AG08396 (cell line): ENCODE results near the gene SCARB2.

Experiments
- DNase-seq: peaks from one replicate; pipeline ENCODE4 v3.0.0; 2012; ENCODE audit warnings: low spot score, mixed read lengths

Gene SCARB2

DNA sequence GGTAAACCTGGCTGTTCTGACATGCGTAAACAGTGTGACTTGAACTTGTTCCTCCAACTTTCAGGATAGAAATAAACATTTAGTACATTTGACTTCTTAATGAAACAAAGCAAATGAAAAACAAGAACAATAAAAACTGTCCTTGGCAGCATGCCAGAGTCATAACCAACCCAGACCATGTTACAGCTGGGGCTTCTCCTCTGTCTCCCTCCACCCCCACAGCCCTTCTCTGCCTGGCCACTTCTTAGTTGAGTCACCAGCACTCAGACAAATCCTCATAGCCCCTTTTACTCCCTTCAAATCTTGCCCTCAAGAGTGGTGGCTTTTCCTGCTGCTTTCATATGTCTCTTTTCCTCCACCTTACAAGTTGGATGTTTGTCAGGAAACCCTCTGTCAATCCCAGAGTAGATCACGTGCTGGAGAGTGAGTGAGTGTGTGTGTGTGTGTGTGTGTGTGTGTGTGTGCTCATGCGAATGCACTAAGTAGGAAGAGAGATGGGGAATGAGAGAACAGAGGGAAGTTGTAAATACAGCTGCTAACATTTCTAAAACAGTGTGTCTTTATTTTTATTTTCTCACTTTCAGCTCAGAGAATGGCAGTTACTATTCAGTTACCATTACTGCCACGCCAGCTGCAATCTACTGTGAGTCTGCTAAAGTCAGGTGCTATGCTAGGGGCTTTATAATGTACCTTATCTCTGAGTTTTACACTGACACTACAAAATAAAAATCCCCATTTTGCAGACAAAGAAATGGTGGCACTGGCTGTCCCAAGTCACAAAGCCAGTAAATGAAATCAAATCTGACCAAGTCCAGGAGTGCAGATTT lies 15.0 kb downstream of the SCARB2 start:
- peak; percentile 49 for DNase-seq

DNA sequence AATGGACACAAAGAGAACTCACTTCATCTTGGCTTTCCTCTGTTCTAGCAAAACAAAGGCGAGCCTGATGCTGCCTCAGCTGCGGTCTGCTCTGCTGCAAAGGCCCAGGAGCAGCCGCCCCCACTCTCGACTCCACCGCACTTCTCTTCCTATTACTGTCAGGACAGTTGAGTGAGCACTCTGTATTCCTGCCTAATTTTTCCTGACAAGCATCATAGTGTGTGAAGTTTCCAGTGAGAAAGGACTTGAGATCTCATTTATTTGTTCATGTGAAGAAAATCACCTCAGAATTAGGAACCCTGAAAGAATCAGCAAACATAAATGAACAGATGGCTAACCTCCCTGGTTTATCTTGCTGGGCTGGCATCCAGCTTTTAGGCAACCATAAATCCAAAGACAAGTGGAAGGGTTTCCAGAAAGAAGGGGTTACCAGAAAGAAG lies 15.6 kb downstream of the SCARB2 start:
- no peak for DNase-seq

DNA sequence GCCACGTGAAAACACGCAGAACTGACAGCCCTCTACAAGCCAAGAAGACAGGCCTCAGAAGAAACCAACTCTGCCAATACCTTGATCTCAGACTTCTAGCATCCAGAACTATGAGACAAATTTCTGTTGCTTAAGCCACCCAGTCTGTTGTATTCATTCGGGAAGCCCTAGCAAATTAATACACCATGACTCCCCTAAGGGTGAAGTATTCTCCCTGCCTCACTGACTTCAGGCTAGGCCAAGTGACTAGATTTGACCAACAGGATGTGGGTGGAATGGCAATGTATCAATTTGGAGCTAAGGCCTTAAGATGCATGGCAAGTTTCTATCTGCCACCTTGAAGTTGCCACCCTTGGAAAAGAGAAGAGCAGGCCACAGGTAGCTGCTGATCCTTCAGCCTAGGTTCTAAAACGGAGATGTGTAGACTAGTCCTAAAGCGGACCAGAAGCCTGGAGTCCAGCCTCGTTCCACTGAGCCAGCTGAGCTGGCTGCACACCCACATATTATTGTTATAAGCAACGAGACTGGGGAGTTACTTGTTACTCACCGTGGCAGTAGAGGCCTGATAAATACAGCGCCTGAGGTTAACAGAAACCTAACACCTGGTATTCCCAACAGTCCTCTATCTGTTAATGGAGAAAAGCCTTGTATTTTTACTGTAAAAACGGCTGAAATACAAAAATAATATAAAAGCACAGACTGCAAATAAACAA lies 16.4 kb downstream of the SCARB2 start:
- no peak for DNase-seq

DNA sequence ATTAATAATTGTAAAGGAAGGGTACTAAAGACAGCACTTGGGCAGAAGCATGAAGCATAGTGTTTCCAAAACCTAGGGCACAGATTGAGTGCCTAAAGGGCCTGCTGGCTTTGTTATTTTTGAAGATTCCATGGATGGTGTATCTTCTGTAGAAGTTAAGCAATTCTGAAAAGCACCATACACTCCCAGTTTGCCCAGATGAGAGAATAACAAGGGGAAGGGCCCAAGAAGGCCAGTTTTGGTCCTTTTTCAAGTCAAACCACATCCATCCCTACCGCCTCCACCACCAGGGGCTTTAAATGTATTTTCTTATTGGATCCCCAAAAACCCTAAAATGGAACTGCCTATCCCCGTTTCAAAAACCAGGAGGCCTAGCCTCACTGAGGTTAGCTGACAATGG lies 17.2 kb downstream of the SCARB2 start:
- no peak for DNase-seq

DNA sequence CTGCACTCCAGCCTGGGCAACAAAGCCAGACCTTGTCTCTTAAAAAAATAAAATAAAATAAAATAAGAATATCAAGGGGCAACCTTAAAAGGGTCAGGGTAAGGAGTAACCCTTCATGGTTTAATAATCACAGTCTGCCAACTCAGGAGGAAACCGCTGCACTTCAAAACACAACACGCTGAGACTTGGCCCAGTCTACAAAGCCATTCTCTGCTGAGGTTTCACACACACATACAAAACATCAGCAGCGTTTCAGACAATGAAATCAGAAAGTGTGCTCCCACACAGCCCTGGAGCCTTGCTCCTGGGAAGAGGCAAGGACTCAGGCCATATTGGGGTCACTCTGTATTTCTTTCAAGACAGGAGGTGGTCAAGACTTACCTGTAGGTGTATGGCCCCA lies 18.3 kb downstream of the SCARB2 start:
- DNase-seq: no peak

DNA sequence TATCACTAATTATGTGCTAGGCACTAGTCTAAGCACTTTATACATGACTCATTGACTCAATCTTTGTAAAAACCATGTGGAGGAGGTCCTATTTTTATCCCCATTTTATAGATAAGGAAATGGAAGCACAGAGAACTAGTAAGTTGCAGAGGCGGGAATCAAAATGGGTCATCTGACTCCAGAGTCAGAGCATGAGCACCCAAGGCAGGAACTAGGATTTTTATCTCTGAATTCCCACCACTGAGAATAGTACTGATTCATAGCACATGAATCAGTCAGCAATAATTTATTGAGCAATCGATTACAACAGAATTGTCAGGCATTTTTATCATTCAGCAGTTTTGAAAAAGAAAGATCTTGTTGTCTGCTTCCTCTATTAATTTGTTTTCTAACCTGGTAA lies 19.3 kb downstream of the SCARB2 start:
- DNase-seq: peak; percentile 78

DNA sequence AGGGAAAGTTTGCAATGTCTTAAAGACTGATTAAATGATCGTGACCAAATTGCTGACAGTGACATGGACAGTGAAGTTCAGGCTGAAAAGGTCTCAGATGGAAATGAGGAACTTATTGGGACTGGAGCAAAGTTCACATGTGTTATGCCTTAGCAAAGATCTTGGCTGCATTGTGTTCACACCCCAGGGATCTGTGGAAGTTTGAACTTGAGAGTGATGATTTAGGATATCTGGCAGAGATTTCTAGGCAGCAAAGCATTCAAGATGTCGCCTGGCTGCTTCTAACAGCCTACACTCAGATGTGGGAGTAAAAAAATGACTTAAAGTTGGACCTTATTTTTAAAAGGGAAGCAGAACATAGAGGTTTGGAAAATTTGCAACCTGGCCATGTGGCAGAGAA lies 21.4 kb downstream of the SCARB2 start:
- no peak for DNase-seq

DNA sequence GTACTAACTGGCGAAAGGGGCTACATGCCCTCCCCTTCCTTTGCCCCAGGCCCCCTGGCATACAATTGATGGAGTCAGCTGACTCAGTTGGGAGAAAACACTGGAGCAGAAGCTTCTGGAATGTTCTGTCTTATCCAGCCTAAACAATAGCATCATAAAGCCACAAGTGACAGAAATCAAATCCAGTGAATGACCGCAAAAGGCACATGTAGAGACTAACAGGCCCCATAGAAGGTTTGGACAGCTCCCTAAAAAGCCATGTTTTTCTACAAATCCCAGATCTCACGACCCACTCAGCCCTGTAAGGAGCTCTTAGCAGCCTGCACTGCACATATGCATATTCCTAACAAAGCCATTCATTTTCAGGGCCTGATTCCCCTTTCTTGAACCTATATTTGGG lies 25.1 kb downstream of the SCARB2 start:
- DNase-seq: no peak

DNA sequence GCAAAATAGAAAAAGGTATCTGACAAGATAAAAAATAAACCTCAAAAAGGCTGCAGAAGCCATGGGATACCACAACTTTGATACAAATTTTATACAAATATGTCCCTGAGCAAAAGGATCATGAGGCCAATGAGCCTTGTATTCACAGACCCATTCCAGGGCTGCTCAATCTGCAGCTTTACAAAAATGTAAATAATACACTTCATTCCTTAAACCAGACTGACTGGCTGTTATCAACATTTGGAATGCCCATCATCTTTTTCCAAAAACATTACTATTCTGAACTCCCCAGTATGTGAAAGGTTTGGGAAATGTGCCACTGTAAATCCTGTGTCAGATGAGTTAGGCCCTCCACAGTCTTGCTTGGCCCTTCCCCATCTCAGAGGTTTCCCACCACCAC lies 25.5 kb downstream of the SCARB2 start:
- no peak for DNase-seq

DNA sequence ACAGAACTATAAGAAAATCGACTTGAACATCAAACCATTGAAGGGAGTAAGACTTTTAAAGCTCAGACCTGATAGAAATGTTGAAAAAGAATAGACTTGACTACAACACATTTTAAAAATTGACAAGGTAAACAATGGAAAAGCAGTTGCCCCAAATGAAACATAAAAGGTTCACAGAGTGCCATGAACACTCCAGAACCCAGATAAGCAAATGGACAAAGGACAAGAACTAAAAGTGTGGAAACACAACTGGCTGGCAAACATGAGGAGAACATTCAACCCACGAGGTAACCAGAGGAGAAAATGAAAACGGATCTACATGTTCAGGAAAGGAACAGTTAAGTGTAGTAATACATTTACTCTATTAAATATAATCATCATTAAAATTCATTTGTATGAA lies 26.5 kb downstream of the SCARB2 start:
- DNase-seq: no peak

DNA sequence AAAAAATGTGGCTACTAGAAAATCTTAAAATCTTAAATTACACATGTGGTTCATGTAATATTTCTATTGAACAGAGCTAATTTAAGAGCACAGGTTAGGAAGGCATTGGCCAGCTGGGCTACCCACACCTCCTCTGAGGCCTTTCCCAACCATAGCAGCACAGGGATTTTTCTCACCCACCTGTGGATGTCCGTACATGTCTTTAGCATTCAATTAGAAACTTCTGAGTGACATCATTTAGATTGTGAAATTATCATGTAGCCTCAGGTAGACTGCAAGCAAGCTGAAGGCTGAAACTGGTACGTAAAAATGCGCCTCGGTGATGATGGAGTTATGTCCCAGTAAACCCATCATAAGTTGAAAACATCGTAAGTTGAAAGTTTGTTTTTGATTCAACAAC lies 31.2 kb downstream of the SCARB2 start:
- DNase-seq: no peak

DNA sequence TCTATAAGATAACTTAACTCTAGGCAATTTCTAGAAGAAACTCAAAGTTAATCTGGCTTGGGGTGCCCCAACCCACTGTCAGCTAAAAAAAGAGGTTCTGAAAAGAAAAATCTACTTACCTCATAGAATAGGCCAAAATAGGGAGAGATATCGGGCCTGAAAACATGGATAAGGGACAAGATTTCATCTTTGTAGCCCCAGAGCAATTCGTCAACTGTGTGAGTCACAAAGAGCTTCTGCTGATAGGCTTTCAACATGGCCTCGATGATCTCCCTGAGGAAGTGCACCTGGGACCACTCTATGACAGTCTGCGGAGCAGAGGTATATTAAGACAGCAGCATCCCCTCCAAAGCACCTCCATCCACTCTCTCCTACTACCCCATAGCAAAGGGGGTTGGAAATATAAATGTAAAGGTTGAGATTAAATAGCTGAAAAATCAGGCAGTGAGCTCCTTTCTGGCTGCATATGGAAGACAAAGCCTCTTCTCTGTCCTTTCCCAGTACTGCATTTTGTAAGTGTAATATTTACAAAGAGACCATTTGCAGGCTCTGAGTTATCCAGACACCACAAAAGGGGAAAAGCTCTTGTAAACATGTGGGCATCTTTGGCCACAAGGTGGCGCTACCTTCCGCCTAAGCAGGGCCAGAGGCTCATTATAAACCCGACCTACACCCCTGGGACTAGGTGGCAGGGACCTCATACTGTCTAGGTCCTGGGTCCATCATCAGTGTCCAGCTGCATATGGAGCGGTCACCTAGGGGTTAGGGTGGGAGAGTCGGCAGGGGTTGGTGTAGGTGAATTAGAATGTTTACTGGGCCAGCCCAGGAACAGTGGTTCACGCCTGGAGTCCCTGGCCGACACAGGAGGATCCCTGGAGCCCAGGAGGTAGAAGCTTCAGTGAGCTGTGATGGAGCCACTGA lies 34.0 kb downstream of the SCARB2 start:
- peak; percentile 77 for DNase-seq

DNA sequence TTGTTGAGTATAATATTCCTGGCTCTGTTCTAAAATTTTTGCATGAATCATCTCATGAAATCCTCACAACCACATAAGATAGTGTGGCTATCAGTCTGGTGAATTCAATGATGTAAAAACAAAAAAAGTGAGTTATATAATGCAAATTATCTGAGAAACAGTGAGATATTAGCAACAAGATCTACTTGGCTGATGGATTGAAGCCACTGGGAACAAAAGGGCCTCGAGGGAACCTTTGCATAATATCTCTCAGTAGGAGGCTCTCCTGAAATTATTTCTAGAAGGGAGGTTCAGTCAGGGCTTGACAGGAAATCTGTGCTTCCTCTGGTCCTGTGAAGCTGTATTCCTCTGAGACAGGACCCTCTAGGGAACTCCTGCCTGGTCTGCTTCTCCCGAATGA lies 35.3 kb downstream of the SCARB2 start:
- DNase-seq: no peak

DNA sequence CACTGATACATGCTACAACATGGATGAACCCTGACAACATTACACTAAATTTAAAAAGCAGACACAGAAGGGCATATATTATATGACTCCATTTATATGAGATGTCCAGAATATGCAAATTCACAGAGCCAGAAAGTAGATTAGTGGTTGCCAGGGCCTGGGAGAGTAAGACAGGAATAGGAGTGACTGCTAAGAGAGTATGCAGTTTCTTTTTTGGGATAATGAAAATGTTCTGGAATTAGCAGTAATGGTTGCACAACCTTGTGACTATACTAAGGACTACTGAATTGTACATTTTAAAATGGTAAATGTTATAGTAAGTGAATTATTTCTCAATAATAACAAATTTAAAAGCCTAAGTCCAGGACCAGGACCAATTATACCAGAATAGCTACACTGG lies 35.9 kb downstream of the SCARB2 start:
- no peak for DNase-seq

DNA sequence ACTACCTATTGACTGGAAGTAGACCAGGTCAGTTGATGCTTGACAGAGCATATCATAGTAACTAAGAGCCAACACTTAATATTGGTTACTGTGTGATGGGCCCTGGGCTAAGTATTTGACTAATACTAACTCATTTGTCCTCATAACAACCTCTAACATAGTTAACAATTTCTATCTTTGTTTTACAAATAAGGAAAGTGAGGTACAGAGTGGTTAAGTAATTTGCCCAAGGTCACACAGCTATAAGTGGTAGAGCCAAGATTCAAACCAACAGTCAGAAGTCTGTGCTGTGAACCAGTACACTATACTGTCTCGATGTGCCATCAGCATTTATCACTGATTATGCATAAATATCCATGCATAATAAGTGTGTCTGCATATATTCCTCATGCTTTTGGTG lies 38.3 kb downstream of the SCARB2 start:
- no peak for DNase-seq

DNA sequence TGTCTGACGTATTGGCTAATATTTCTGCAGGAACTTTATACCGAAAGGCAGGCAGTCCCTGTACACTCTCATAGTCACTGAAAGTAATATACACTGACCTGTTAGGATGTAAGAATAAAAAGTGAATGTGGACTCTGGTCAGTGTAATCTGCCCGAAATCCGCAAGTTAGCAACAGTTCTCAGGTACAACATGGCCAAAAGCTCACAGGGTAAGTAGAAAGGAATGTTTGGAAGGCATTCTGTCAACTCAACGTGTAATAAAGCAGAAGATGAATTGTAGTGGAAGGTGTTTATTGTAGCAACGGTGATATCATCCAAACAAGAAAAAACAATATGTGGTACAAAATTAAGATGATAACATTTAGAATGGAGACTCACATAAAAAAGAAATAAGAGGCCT lies 39.4 kb downstream of the SCARB2 start:
- no peak for DNase-seq

DNA sequence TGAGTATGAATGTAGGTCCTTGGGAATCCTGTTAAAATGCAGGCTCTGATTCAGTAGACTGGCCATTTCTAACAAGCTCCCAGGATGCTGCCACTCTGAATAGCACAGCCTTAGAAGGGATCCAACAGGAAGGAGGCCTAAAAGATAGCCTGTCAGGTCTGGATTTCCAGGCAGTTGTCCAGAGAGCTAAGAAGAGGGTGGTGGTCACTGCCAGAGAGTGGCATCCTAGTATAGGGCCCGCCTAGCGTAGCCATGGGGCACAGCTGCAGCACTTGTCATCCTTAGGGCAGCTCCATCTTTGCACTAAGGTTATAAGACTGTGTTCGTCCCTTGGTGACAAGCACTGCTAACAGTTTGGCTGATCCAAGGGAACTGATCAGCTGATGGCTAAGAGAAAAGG lies 44.9 kb downstream of the SCARB2 start:
- no peak for DNase-seq

DNA sequence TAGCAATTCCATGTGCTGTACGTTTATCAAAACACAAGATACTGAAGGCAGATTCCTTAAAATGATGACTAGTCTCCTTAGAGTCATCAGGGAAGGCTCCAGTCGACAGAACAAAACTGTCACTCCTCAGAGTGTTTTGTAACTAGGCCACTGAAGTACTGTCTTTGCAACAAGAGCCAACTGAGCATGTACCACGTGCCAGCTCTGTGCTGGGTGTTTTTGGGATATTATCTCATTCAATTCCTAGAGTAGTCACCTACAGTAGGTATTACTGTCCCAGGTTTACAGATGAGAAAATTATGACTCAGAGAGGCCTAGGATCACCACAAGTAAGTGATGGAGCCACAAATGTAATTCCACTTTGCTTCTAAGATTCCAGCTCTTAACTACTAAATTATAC lies 47.1 kb downstream of the SCARB2 start:
- no peak for DNase-seq

DNA sequence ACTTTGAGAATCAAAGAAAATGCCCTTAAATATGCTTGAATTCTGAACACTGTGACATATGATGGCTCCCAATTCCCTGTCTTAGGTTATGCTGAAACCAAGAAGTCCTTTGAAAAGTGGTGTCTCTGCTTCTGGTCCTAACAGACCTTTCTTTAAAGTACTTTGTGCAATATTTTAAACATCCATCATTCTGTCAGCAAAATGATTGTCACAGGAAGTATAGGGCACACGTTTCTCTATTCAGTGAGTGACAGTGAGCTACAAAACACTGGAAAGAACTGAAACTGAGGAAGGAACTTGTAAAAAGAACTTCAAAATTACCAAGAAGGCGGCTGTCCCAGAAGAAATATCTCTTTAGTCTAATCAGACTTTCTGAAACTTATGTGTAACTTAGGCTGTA lies 53.3 kb downstream of the SCARB2 start:
- DNase-seq: no peak

DNA sequence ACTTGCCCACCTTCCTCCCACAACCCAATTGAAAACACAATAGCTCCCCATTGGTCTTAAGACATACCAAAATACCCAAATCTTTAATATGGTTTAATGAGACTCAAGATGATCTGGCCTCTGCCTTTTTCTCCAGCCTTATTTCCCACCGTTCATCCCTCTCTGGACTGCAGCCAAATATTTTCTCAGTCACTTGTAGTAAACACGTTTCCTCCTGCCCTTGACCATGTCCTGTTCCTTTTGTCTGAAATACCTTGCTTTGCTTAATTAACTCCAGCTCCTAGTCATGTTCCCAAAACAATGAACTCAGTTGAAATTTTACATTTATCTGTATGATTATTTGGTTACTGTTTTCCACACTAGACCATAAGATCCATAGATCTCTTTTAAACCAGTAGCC lies 57.0 kb downstream of the SCARB2 start:
- DNase-seq: no peak

DNA sequence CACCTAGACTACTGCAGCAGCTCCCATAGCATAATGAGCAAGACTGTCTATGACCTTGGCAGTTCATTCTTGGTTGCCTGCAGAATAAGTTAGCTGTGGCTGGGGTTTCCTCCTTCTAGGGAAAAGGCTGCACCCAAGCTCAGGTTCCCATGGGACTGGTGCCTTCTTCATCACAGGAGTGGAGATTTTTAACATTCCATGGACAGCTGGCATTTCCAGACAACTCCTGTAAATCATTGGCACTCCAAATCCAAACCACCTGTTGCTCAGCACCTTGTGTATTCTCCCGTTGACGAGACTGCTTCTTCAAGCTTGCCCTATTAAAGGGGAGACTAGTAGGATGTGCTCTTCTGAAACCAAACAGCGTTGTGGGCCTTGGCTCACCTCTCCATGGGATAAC lies 57.6 kb downstream of the SCARB2 start:
- DNase-seq: no peak

DNA sequence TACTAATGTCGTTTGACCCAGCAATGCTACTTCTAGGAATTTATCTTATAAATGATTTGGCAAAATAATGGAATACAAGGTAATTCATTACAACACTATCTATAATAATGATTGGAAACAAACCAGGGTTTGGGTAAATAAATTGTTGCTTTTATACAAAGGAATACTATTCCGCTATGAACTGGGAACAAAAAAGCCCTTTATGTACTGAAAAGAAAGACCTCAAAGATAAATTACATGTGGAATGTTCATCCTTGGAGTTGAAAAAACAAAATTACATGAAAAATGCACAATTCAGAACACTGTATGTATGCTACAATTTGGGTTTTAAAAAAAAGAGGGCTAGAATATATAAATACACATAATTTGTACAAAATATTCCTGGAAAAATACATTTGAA lies 60.3 kb downstream of the SCARB2 start:
- no peak for DNase-seq
